OCI-LY7 (cell line): ENCODE measurements around the gene SLX4IP.

ENCODE experiments used
- CTCF ChIP-seq: fragments of 200-600 bp; sonication (generic); conservative IDR thresholded peaks from 2 replicates; pipeline ENCODE4 v1.5.1; 2014; ENCODE audit warnings: mild to moderate bottlenecking, antibody characterized with exemption, low read length, moderate library complexity, mixed read lengths
- EZH2phosphoT487 ChIP-seq: fragments of 200-600 bp; sonication (generic); IDR thresholded peaks from 2 replicates; pipeline ENCODE4 v1.6.1; 2018; ENCODE audit warnings: low read depth, borderline replicate concordance, mild to moderate bottlenecking, mixed run types, antibody characterized with exemption, low read length, moderate library complexity, mixed read lengths

DNA sequence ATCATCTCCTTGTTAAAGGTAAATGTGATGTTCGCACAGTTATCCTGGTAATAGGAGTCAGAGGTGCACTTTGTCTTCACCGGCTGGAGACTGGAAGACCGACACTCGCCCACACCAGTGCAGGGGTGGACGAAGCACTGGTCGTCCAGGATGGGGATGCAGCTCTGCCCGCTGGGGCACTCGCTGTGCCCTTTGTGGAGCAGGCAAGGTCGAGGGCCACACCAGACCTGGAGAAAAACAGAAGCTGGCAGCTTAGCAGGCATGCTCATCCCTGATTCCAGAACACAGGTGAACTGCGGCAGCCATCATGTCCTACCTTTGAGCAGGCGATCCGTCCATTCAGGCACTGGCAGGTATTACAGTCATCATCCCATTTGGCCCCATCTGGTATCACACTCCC, 206.4 kb downstream of the SLX4IP start:
- TF ChIP-seq CTCF (no peak), EZH2phosphoT487 (no peak)
